ENCODE data around the gene MBNL1.
"Not testable (repeated sequence)": the region's sequence is repeated elsewhere in the genome, so short reads cannot be mapped to it uniquely, and the experiment has no call there.

Gene MBNL1

DNA sequence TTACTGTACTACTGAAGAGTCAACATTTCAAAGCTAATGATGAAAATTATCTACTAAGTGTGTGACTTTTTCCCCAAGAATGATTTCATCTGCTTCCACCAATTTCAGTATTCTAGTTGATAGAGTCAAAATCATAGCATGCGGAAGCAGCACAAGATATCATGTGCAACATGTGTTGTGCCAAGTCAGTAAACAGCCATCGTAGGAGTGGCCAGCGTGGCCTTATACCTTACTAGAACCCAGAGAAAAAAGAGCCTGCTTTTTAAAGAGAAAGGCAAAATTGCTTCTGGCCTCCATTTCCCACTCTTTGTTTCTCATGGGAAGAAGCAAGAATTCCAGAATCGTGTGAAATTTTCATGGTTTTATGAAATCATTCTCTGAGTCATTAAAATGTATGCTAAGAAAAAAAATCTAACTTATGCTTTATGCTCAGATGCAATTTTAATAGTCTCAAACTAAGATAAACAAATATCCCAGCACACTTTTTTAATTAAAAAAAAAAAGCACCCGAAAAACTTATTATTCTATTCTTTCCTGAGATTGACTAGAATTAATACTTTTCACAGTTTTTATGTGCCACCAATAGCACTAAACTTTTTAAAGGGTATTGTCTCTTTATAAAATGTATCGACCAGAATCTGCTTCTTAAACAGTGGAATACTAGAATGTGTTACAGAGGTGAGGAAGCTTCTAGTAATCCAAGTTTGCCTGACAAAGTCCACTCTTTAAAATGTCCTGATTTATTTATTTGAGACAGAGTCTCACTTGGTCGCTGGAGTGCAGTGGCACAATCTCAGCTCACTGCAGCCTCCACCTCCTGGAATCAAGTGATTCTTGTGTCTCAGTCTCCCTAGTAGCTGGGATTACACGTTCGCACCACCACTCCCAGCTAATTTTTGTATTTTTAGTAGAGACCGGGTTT lies 87.3 kb downstream of the MBNL1 start:
- no peak for DNase-seq

DNA sequence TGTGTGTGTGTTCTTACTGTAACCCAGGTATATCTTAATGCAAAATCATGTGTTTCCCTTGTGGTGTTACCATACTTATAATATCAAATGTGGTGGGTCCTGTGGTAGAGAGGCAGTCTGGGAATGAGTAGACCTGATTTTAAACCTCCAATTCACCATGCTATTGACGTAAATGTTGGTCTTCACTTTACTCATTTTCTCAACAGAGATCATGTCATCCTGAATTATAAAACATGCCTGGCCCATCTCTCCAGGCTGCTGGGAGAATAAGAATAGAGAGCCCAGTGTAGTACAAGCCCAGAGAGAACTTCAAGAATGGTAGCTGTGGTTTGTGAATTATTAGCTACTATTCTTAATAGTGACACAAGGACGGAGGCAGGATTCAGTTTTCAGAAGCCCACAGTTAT lies 88.1 kb downstream of the MBNL1 start:
- no peak for DNase-seq

DNA sequence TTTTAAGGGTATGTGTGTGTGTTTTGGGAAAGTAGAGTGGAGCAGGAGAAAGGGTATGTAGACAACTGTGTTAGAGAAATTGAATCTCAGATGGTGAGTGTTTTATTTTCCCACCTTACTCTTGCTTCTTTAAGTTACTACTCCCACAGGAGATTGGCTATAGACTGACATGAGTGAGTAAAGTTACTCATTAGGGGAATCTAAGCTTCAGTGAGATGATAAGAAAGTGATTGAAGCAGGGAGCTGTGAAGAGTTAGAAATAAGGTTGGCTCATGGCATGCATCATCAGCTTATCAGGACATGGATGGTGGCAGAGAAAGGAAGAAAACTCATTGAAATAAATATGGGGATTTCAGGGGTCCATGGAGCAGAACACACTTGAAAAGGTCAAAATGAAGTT lies 88.9 kb downstream of the MBNL1 start:
- no peak for DNase-seq

DNA sequence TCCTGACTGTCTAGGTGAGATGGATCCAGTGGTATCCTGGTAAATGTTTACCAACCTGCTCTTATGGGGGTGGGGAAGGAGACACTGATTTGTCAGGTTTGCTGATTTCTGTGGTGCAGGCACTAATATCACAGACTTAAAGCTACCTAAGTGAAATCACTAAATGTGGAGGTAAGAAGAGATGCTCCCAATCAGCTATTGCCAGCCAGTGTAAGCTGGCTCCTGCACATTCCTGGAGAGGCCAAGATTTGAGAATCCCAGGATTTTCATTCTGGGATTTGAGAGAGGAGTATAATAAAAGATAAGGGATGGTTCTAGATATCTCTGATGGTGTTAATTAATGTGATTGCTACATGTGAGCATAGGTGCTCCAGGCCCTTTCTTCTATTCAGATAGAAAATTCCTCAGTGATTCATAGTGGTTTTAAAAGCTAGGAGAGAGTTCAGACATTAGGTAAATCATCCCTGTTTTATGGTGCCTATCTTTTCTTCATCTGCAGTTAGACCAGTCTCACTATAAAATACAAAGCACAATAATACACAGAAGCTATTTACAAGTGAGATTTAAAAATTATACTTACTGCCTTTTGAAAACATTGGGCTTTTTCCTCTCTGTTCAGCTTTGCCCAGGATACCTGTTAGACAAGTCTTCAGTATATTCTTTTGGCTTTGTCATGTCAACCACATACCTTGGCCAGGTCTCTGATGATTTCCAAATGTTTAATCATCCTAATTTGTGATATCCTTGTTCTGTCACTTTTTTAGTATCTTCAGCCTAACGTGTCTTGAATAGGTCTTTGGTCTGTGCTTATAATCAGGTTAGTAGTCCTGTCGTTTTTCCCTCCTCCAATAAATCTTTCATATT lies 90.9 kb downstream of the MBNL1 start:
- no peak for DNase-seq

DNA sequence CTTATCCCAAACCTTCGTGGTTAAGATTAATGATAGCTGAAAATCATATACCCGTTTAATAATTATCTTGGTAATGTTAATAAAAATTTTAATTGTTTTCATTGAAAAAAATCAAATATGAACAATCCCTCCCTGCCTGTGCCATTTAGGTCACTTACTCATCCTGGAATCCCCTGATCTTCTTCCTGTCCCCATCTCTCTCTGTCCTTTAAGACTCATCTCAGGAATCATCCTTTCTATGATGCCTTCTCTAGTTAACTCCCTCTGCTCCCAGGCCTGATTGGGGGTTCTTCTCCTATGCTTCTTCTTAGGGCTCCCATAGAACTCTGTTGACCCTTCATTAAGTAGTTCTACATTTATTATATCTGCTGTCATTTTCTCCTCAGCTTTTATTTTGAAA lies 91.6 kb downstream of the MBNL1 start:
- no peak for DNase-seq

DNA sequence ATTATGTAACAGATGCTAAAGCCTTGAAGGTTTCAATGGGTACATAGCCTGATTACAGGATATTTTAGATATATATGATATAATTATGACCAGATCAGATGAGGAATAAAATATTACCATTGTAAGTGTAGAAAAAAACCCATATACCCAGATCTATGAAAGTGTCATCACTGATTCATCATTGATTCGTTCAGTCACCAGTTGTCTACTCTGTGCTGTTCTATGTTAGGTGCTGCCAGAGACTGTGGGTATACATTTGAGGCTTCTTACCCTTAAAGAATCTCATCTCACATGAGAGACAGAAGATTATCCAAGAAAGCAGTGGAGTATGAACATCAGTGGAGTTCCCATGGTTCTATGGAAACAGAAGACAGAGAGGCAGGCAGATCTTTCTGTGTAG lies 92.2 kb downstream of the MBNL1 start:
- DNase-seq, result no peak

DNA sequence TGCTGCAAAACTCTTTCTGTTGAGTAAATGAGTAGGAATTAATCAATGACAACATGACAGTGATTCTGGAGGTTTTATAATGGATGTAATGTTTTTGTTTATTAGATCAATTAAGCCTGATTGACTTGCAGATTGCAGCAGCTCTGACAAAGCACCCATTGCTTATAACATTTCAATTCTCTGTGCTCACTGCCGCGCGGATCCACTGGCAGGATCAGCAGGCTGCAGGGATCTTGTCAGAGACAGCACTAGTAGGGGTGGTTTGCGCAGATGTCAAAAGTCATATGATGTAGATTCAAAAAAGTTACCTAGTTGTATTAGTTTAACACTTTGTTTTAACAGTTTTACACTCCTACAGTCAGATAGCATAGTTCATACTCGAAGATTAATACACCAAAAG lies 93.4 kb downstream of the MBNL1 start:
- no peak for DNase-seq

DNA sequence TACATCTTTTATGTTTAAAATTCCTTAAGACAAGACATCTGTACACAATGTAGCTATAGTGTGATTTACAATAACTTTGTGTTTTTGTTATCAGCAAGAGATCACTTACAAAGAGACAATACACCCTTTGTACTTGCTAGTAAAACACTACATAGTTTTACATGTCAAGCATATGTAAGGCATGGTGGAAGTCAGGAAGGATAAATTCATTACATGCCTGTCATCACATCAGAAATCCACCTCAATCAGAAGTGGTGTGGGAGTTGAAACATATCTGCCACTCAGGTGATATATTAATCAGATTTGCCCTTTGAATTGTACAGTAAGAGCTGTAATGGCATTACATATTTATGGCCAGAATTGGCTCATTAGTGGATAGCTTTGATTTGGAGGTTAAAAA lies 95.5 kb downstream of the MBNL1 start:
- DNase-seq, result no peak

DNA sequence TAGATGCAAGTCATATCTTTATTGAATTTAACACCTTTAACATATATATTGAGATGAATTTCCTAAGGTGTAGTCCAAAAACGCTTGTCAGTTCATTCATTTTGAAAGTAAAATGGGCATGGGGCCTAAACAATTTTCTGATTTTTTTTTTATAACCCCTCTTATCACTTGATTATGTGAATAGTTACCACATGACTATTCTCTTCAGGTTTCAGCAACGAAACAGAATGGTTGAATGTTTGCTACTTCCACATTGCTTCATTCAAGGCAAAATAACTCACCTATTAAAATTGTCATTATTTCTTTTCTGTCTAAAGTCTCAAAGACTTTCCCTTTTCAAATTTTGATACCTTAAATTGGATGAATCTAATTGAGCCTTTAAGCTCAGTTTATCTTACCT lies 96.4 kb downstream of the MBNL1 start:
- no peak for DNase-seq

DNA sequence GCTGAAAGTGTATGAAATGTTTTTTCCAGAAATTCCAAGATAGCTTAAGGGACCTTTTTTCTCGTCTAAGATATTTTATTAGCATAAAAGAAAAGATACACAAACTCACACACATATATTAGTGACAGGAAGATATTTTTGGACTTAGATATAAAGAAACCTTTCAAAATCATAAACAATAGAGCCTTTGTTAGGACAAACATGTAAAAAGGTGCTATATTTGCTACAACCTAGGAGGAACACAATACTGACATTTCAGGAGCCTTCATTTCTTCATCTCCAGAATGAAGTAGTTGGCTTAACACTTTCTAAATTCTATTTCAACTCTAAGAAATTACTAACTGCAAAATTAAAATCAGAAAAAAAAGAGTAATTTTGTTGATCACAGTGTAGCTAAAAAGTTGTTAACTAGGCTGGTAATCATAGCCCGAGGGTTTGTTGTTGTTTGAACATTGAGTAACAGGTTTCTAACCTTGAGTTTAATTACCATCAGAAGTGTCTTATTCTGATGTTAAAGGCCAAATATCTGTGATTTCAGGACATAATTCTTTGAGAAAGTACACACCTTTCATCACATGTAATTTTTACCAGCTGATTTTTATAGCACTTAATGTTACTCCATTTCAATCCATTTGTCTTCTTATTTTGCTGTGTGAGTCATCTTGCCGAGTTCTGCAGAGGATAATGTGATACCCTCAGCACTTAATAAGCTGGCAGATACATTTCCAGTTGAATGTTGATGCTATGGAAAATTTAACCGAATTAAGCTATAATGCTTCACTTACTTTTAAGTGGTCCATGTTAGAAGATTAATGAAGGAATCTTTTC lies 97.3 kb downstream of the MBNL1 start:
- DNase-seq, result no peak

DNA sequence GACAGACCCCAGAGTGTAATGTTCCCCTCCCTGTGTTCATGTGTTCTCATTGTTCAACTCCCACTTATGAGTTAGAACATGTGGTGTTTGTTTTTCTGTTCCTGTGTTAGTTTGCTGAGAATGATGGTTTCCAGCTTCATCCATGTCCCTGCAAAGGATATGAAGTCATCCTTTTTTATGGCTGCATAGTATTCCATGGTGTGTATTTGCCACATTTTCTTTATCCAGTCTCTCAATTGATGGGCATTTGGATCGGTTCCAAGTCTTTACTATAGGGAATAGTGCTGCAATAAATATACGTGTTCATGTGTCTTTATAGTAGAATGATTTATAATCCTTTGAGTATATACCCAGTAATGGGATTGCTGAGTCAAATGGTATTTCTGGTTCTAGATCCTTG lies 98.5 kb downstream of the MBNL1 start:
- DNase-seq, result not testable (repeated sequence)

DNA sequence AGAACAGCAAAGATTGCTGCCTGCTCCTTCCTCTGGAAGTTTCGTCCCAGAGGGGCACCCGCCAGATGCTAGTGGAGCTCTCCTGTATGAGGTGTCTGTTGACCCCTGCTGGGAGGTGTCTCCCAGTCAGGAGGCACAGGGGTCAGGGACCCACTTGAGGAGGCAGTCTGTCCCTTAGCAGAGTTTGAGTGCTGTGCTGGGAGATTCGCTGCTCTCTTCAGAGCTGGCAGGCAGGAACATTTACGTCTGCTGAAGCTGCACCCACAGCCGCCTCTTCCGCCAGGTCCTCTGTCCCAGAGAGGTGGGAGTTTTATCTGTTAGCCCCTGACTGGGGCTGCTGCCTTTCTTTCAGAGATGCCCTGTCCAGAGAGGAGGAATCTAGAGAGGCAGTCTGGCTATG lies 103.9 kb downstream of the MBNL1 start:
- not testable (repeated sequence) for DNase-seq

DNA sequence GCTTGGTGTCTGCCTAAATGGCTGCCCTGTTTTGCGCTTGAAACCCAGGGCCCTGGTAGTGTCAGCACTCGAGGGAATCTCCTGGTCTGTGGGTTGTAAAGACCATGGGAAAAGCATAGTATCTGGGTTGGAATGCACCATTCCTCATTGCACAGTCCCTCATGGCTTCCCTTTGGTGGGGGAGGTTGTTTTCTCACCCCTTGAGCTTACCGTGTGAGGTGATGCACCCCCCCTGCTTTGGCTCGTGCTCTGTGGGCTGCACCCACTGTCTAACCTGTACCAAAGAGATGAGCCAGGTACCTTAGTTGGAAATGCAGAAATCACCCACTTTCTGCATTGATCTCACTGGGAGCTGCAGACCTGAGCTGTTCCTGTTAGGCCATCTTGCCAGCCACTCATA lies 104.7 kb downstream of the MBNL1 start:
- DNase-seq, result no peak

DNA sequence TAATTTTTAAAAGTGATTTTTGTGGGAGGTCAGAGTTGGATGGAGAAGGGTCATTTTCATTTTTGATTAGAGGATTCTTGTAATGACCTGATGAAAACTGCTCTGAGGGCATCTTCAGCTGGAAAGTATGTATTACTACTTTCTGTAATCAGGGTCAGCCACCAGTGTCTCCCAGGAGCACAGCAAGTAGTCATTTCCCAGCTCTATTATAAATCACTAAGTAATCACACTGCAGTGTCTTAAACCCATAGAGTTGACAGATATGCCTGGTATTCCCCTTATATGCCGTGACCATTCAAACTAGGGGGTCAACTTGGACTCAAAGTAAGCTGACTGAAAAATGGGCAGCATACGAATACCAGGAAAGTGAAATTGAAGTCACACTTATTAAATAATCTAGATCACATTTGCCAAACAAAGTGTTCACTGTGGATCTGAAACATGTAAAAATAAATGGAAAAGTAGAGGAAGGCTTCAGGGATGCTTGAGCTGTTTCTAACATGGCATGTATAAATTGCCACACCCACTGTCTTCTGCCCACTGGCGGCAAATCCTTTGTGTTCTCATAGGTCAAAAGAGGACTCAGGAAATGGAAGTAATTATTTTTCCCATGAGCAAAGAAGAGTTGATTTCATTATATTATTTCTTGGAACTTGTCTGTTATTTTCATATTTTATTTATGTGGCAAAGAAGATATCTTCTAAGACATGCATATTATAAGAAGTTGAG lies 105.7 kb downstream of the MBNL1 start:
- no peak for DNase-seq

DNA sequence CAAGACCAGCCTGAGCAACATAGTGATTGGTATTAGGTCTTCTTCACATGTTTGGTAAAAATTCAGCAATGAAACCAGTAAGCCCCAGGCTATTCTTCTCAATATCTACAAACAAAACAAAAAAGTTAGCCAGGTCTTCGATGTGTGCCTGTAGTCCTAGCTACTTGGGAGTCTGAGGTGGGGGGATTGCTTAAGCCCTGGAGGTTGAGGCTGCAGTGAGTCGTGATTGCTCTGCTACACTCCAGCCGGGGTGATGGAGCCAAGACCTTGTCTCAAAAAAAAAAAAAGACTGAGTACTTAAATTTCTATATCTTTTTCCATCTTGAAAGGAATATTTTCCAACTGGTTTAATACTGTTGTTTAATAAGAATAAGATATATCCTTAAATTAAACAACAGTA lies 106.8 kb downstream of the MBNL1 start:
- DNase-seq, result no peak

DNA sequence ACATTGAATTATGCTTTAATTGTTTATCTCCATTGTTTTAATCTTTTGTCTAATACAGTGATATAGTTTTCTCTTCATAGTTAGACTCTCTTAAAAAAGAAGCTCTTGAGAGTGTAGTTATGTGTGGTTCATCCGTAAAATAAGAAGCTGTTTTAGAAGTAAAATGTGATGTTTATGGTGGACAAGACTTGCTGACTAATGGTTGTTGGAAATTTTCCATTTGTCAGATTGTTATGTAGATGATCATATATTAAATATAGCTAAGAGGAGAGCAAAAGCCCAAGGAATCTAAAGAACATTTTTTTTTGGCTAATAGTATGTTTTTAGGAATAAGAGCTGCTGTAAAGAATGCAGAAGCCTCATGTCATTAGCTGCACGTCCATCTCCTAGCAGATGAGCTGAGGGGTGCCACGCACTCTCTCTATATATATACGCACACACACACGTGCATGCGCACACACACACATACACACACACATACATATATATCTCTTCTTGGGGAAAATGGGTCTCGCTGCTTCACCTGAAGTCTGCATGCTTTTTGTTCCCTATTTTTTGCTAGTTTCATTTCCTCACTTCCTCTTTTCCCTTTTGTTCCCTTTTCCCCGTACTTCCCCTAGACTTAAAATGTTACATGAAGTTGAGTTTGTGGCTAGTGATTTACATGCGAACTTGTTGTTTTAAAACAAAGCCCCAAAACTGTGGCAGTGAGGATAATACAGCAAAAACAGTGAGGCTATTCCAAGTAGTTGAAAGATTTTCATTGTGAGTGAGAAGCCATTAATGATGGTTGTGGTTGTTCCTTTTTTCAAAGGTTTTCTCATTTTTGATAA lies 107.8 kb downstream of the MBNL1 start:
- DNase-seq, result no peak

DNA sequence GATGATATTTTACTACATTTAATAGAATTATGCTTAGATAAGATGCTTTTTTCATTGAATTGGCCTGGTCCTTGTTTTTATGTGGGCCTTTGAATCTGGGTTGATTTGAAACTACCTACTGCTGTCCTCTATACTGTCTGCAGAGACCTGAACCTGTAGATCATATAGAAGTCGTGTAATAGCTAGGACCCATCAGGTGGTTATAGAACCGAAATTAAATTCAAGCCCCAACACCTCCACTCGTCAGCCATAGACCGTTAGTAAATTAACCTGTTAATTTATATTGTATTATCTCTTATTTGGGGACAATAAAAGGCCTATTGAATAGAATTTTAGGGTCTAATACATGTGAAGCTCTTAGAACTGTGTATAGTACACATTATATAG lies 108.4 kb downstream of the MBNL1 start:
- DNase-seq, result no peak

DNA sequence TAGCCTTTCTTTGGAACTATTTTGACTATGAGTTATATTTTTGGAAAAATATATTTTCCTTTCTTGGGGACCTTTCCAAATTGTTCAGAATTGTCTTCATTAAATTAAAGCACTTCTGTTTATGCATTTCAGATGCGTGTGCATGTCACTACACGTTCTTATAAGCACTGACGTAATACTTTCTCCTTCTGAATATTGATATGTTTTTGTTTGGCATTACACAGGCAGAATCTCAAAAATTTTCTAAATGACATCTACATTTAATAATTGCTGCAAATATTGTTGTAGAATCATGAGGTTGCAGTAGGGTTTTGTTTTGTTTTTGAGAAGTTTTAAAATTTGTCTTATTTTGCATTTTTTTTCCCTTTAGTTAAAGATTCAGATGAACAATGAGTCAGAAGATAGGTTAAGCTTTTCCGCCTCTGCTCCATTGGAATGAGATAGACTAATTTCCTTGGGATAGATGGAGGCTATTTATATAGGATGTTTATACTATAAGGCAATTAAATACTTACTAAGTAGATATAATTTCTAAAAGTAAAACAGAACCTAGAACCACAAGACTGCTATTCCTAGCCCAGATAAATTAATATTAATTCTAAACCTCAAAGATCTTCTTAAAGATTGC lies 110.8 kb downstream of the MBNL1 start:
- DNase-seq, result no peak

DNA sequence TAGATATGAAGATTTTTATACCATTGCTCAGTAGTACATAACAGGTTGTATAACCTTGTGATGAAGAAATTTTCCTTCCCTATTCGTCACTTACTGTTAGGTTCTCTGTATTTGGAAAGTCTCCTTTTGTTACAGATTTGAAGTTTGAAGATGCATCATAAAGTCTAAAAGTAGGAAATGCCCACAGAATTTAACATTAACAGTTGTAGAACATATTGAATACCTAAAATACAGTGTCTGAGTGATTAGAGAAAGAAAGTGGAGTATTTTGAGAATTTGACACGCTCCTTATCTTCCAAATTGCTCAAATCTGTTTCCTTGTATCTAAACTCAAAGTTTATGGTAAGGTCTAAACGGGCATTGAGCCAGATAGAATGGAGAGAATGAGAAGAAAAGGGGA lies 111.3 kb downstream of the MBNL1 start:
- no peak for DNase-seq

DNA sequence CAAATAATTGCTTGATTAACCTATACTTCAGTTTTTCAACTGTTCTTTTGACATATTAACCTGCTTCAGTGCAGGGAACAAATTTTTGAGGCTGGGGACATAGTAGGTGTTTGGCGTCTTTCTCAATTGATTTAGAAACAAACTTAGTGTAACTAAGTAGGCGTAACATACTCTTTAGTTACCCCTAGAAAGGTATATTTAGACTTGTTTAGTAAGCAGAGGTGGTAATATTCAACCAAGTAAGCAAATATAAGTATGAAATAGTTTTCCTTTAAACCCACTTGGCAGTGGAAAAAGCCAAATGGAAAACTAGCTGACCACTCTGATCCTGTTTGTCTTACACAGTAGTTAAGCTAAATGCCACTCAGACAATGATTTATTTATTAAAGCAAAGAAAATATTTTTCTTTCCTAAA lies 113.2 kb downstream of the MBNL1 start:
- no peak for DNase-seq

Data from stimulated activated CD4-positive, alpha-beta T cell treated with anti-CD3 and anti-CD28 coated beads, Interleukin-2, amount 100 ng/mL, for 24 hours (primary cell).